Heart left ventricle (tissue), 16 donors: ENCODE data around the gene CENPO. TPM values are rescaled to one million over a fixed set of nuclear protein-coding genes. Genes with fewer than 3 reads are reported as not detected.

Source experiments
- ATAC-seq, 4 donors: fragments of 200-7000 bp; cut with Tn5 transposase; one replicate each; pipeline ENCODE4 v1.9.1; 2020 to 2022; ENCODE audit warnings: moderate library complexity in 4 of 4, mild to moderate bottlenecking in 3 of 4, moderate number of reproducible peaks in 1 of 4
- DNase-seq, 5 donors: peaks; one replicate each; pipeline ENCODE4 v3.0.0-alpha.2; 2020
- H3K27ac ChIP-seq, 12 donors: fragments of 200-600 bp; sonication (generic) in 4 of 12; one replicate each; pipeline versions ENCODE4 v1.5.0 to v1.8.0; 2016 to 2022; ENCODE audit warnings: mild to moderate bottlenecking in 2 of 12
- H3K27me3 ChIP-seq, 9 donors: fragments of 200-600 bp; sonication (generic) in 2 of 9; one replicate each; pipeline versions ENCODE4 v1.5.1 to v1.8.0; 2016 to 2022; ENCODE audit warnings: mild to moderate bottlenecking in 3 of 9
- H3K36me3 ChIP-seq, 9 donors: fragments of 200-600 bp; sonication (generic) in 2 of 9; one replicate each; pipeline versions ENCODE4 v1.5.0 to v1.8.0; 2018 to 2022; ENCODE audit warnings: mild to moderate bottlenecking in 2 of 9
- H3K4me1 ChIP-seq, 12 donors: fragments of 200-600 bp; sonication (generic) in 4 of 12; one replicate each; pipeline versions ENCODE4 v1.5.0 to v1.8.0; 2016 to 2022; ENCODE audit warnings: mild to moderate bottlenecking in 3 of 12
- H3K4me3 ChIP-seq, 12 donors: fragments of 200-600 bp; sonication (generic) in 4 of 12; one replicate each; pipeline versions ENCODE4 v1.5.0 to v1.8.0; 2017 to 2022; ENCODE audit warnings: mild to moderate bottlenecking in 9 of 12, moderate library complexity in 4 of 12
- H3K9me3 ChIP-seq, 12 donors: fragments of 200-600 bp; sonication (generic) in 4 of 12; one replicate each; pipeline versions ENCODE4 v1.5.0 to v1.8.0; 2016 to 2022; ENCODE audit warnings: mild to moderate bottlenecking in 1 of 12
- POLR2A ChIP-seq, 2 donors: fragments of 450-650 bp; IDR thresholded peaks; one replicate each; pipeline ENCODE4 v1.6.1; 2017; ENCODE audit warnings: antibody characterized with exemption in 2 of 2, mild to moderate bottlenecking in 2 of 2, moderate library complexity in 2 of 2
- WGBS, 4 donors: extraction: QIAGEN DNeasy Blood & Tissue Kit in 2 of 4; methylation state at CpG; one replicate each; pipeline versions ENCODE4 v1.1.5 to v1.1.7; 2013 to 2018; 5-methylcytosine and 5-hydroxymethylcytosine counted together
- intact Hi-C, 10 donors: fragments of 100-400 bp; cut with DNase I; formaldehyde crosslinking; loops; one replicate each; pipeline versions ENCODE4 v1.11.1 to v1.14.2; 2022
- polyA plus RNA-seq, 2 donors: library from polyadenylated mRNA; stranded (reverse); fragments of 200-250 nt; gene quantifications; one replicate each; pipeline ENCODE4 v1.2.3, GENCODE V29; 2013
- total RNA-seq, 9 donors: library from RNA; depleted of rRNA in 2 of 9; stranded (reverse); fragments of >200 nt in 2 of 9; fragmentation: NEBNext Ultra II Directional in 3 of 9; extraction: Animal tissue kit (Norgen Biotek cat#: 25700) in 3 of 9; gene quantifications; one replicate each; pipeline versions ENCODE4 v1.1.0 to v1.2.4, GENCODE V29; 2016 to 2023
- TF ChIP-seq, protein P1 (sequence below), 12 donors: fragments of 200-600 bp; sonication (generic) in 4 of 12; IDR thresholded peaks; one replicate each; pipeline versions ENCODE4 v1.5.0 to v1.8.0; 2018 to 2022; ENCODE audit warnings: antibody characterized with exemption in 12 of 12, mild to moderate bottlenecking in 5 of 12
- donor health status: ischemic (EF 13 %, LVEDD 7.1; RV severe dilation, severe dysfunction).
- donor health status: healthy with polysubstance abuse.
- donor health status: DM: no; HTN: yes; CAD: no.
- donor health status: DM: no; HTN: no; CAD: no.
- donor health status: ischemic (EF 25% LVEDD 6.9; RV normal size, moderate dysfunction).
- donor health status: ischemic (EF 25% LVEDD 5.7; RV mildly dilated, moderate dysfunction).
- donor health status: healthy.
- donor health status: DM: yes; HTN: yes; CAD: no.
- donor health status: ischemic (EF 35%, LVEDD 5.7; RV mildly dilated, moderate dysfunction).
- donor health status: nonischemic (EF 11% LVEDD 7.7; RV severe dilation, severe dysfunction).
- donor health status: DM: yes; HTN: yes; CAD: no.
- donor health status: PGD.
- donor health status: ischemic (EF 29% LVEDD 5.4; RV normal size, mild dysfunction).
- donor health status: nonischemic (EF 23%, LVEDD 6.1; RV moderate dilation, normal function).

Gene CENPO
- total and polyA plus RNA-seq, 11 donors = 1.5 to 9.2 (median 2.4) TPM

DNA sequence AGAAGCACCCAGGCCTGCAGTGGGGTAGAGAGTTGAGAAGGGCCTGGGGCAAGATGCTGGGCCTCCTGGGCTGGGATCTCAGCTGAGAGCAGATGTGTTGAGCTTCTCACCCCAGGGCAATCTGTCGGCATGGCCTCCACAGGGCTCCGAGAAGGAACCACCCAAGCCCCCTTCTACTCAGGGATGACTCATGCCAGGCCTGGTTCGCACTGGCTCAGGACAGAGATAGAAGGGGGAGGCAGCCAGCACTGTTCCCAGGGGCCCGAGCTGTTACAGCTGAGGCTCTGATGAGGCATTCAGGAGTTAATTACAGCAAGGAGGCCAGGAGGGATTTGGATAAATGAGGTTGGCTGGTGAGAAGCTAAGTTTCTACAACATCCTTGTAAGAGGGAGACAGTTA is 62.5 kb downstream of the CENPO start:
- Histone ChIP-seq H3K9me3 (no peaks in the 10 kb centered on the region), H3K4me1 (peaks cover 0 to 46% (median 14%) of the 10 kb centered on the region in 12 donors), H3K27ac (peak overlapping the region; percentile 48 to 89 (median 75)), H3K4me3 (no peak overlapping the region), H3K36me3 (no peaks in the 10 kb centered on the region), H3K27me3 (no peaks in the 10 kb centered on the region)
- ATAC-seq (peak in 3 of 4 donors; percentile 43 to 82 (median 69)), DNase-seq (peak in 2 of 5 donors; percentile 50 to 75)
- intact Hi-C loops = loop anchor here in 1 of 10 donors (5.0 kb wide), 1 partner anchor 67 kb away; the partner anchor contains the start of gene ADCY3
- WGBS, 4 donors = 52 to 76% (median 61%) methylated on average over 4 of the region's 4 CpGs
- no peak for TF ChIP-seq POLR2A (IDR thresholded peaks at IDR 0.05)
- TF ChIP-seq, protein P1, sequence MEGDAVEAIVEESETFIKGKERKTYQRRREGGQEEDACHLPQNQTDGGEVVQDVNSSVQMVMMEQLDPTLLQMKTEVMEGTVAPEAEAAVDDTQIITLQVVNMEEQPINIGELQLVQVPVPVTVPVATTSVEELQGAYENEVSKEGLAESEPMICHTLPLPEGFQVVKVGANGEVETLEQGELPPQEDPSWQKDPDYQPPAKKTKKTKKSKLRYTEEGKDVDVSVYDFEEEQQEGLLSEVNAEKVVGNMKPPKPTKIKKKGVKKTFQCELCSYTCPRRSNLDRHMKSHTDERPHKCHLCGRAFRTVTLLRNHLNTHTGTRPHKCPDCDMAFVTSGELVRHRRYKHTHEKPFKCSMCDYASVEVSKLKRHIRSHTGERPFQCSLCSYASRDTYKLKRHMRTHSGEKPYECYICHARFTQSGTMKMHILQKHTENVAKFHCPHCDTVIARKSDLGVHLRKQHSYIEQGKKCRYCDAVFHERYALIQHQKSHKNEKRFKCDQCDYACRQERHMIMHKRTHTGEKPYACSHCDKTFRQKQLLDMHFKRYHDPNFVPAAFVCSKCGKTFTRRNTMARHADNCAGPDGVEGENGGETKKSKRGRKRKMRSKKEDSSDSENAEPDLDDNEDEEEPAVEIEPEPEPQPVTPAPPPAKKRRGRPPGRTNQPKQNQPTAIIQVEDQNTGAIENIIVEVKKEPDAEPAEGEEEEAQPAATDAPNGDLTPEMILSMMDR (IDR thresholded peaks at IDR 0.05) = no peak

DNA sequence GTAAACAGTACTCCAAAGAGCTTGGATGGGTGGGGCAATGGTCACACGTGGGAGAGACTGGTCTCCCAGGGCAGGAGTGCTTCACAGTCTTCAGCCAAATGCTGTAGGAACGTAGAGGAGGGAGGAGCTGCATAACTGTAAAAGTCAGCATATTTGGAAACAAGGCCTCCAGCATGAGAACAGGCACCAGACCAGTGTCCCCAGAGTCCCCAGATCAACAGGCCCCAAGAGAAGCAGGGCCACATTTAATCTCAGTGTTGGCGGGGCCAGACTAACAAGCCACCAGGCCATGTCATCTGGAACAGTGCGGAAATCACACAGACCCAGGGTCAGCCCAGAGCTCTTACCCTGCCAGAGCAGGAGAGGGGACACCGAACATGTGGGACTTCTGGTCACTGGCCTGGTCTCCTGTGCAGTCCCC is 63.6 kb downstream of the CENPO start:
- DNase-seq (peak in 4 of 5 donors; percentile 43 to 67 (median 60)), ATAC-seq (peak; percentile 36 to 57 (median 48))

DNA sequence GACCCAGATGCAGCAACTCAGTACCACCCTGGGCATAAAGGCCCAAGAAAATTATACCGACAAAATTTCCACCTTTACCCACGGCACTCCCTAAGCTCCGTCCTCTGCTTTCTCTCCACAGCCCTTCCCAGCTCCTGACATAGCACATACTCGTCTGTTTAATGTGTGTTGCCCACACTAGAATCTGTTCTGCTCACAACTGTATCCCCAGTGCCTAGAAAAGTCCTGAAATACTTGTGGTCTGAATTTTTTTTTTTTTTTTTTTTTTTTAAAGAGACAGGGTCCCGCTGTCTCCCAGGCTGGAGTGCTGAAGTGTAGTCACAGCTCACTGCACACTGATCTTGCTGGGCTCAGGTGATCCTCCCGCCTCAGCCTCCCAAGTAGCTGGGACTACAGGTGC is 64.5 kb downstream of the CENPO start:
- 90 to 97% (median 96%) methylated on average over 6 of the region's 6 CpGs for WGBS, 4 donors
- no peaks in the 10 kb centered on the region for H3K36me3 ChIP-seq
- H3K27ac ChIP-seq = peak overlapping the region in 9 of 12 donors; percentile 24 to 77 (median 51)
- ATAC-seq (no peak), DNase-seq (no peak)
- TF ChIP-seq POLR2A (IDR thresholded peaks at IDR 0.05) = no peak
- TF ChIP-seq, protein P1 (IDR thresholded peaks at IDR 0.05) = no peak
- H3K27me3 ChIP-seq = no peaks in the 10 kb centered on the region
- H3K4me3 ChIP-seq = no peak overlapping the region
- H3K9me3 ChIP-seq = no peaks in the 10 kb centered on the region
- intact Hi-C loops = loop anchor here in 1 of 10 donors (5.0 kb wide), 1 partner anchor 65 kb away; the partner anchor contains the start of gene ADCY3
- peaks cover 0 to 44% (median 14%) of the 10 kb centered on the region in 12 donors for H3K4me1 ChIP-seq

More for the DNA sequence above, 63.6 kb downstream of the CENPO start:
- H3K4me1 ChIP-seq = peaks cover 0 to 41% (median 14%) of the 10 kb centered on the region in 12 donors
- intact Hi-C loops = loop anchor here in 1 of 10 donors (5.0 kb wide), 1 partner anchor 66 kb away; the partner anchor contains the start of gene ADCY3
- no peaks in the 10 kb centered on the region for H3K36me3 ChIP-seq
- H3K27ac ChIP-seq = peak overlapping the region in 11 of 12 donors; percentile 33 to 89 (median 77)
- H3K4me3 ChIP-seq = no peak overlapping the region
- H3K9me3 ChIP-seq = no peaks in the 10 kb centered on the region
- no peak for TF ChIP-seq POLR2A (IDR thresholded peaks at IDR 0.05)
- TF ChIP-seq, protein P1 (IDR thresholded peaks at IDR 0.05) = no peak
- 44 to 72% (median 58%) methylated on average over 2 to 5 of the region's 5 CpGs for WGBS, 4 donors
- no peaks in the 10 kb centered on the region for H3K27me3 ChIP-seq

DNA sequence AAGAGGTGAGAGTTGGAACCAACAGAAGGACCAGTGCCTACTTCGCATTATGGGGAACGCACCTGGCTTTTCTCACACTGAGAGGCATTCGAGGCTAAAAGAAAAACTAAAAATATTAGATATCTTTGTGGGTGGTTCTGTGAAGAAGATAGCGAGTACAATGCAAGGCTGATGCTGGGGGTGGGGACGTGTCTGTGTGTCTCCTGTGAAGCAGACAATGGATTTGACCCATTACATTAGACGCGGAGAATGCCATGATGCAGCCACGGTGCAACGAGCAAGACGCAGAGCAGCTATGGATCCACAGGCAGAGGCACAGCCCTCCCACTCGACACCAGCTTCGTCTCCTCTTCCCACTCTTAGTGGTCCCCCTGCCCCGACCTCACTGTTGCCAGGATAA is 65.8 kb downstream of the CENPO start:
- H3K9me3 ChIP-seq = no peaks in the 10 kb centered on the region
- TF ChIP-seq, protein P1 (IDR thresholded peaks at IDR 0.05) = no peak
- no peak for TF ChIP-seq POLR2A (IDR thresholded peaks at IDR 0.05)
- ATAC-seq (no peak), DNase-seq (no peak)
- H3K4me3 ChIP-seq = no peak overlapping the region
- H3K36me3 ChIP-seq = no peaks in the 10 kb centered on the region
- WGBS, 4 donors = 90 to 94% (median 94%) methylated on average over 13 of the region's 13 CpGs
- intact Hi-C loops = loop anchor here in 1 of 10 donors (5.0 kb wide), 1 partner anchor 63 kb away; the partner anchor contains the start of gene ADCY3
- peaks cover 0 to 49% (median 14%) of the 10 kb centered on the region in 12 donors for H3K4me1 ChIP-seq
- no peaks in the 10 kb centered on the region for H3K27me3 ChIP-seq
- H3K27ac ChIP-seq = peak overlapping the region in 1 of 12 donors; percentile 16
